H1 (cell line): ENCODE data around the gene FANK1. TPM values are rescaled to one million over a fixed set of nuclear protein-coding genes. Genes with fewer than 3 reads are reported as not detected.

Experiments
- ATF2 ChIP-seq: IDR thresholded peaks from 2 replicates; pipeline ENCODE4 v1.6.1; 2012; ENCODE audit warnings: low read length, inconsistent platforms
- CEBPB ChIP-seq: IDR thresholded peaks from 2 replicates; pipeline ENCODE4 v1.6.1; 2012; ENCODE audit warnings: low read depth, low read length
- CHD7 ChIP-seq: fragments of 300-600 bp; sonication (generic); IDR thresholded peaks from 2 replicates; pipeline ENCODE4 v1.7.1; 2012; ENCODE audit warnings: low read length, moderate library complexity, mild to moderate bottlenecking, inconsistent platforms; ENCODE audit not compliant: insufficient replicate concordance
- GABPA ChIP-seq: IDR thresholded peaks from 2 replicates; pipeline ENCODE4 v1.6.1; 2011; ENCODE audit warnings: mild to moderate bottlenecking, low read length, moderate library complexity, borderline replicate concordance; ENCODE audit not compliant: insufficient read depth
- RBBP5 ChIP-seq: IDR thresholded peaks from 2 replicates; pipeline ENCODE4 v1.7.1; 2012; ENCODE audit warnings: low read depth, mild to moderate bottlenecking, inconsistent platforms, low read length, moderate library complexity, borderline replicate concordance
- SRF ChIP-seq: IDR thresholded peaks from 2 replicates; pipeline ENCODE4 v1.6.1; 2011; ENCODE audit warnings: mild to moderate bottlenecking, low read depth, low read length, moderate library complexity
- USF2 ChIP-seq: IDR thresholded peaks from 2 replicates; pipeline ENCODE4 v1.6.1; 2011; ENCODE audit warnings: low read length, improper control_type of control experiment
- polyA plus RNA-seq, 7 experiments: library from polyadenylated mRNA; depleted of rRNA in 3 of 7; stranded (reverse) in 5 of 7; unstranded in 2 of 7; fragments of >200 nt in 5 of 7; fragments of 200-250 nt in 2 of 7; gene quantifications; 1 replicate in 5 of 7; 2 replicates in 1 of 7; 4 replicates in 1 of 7; pipeline versions ENCODE4 v1.2.1 to v1.2.3, GENCODE V29; 2011 to 2013; ENCODE audit warnings: missing spikeins in 2 of 7, mixed read lengths in 2 of 7
- total RNA-seq: library from RNA; stranded (reverse); fragmentation: NEBNext Ultra II Directional; extraction: Animal tissue kit (Norgen Biotek cat#: 25700); gene quantifications from 2 replicates; pipeline ENCODE4 v1.2.1, GENCODE V29; 2021

Gene FANK1
- total and polyA plus RNA-seq, 2 of the 8 experiments (the other 6 are each of a cell fraction or from before 2014, with no cell fraction given) = 1.2 TPM; not detected in 1

GRCh38 chr10:126016156-126016805 lies 119.9 kb downstream of the FANK1 start (continued):
- TF ChIP-seq CHD7 = no peak
- TF ChIP-seq RBBP5 = no peak
- TF ChIP-seq SRF = no peak
- TF ChIP-seq USF2 = no peak
- TF ChIP-seq CEBPB = no peak
- no peak for TF ChIP-seq ATF2
- TF ChIP-seq GABPA = no peak
